Thyroid gland (tissue), 4 donors: Measurements from ENCODE around the gene CBY3.
"Not testable (repeated sequence)": the region's sequence is repeated elsewhere in the genome, so short reads cannot be mapped to it uniquely, and the experiment has no call there.

ENCODE experiments used
- POLR2A ChIP-seq, 2 donors: fragments of 450-650 bp; IDR thresholded peaks; one replicate each; pipeline ENCODE4 v1.6.1; 2017; ENCODE audit warnings: antibody characterized with exemption in 2 of 2, mild to moderate bottlenecking in 2 of 2, moderate library complexity in 1 of 2
- TF ChIP-seq, protein P1 (sequence below), 6 experiments: fragments of 200-600 bp in 3 of 6; fragments of 450-650 bp in 3 of 6; sonication (generic) in 3 of 6; IDR thresholded peaks; one replicate each; pipeline ENCODE4 v1.5.1; 2016 to 2019; ENCODE audit warnings: antibody characterized with exemption in 6 of 6, mild to moderate bottlenecking in 2 of 6, inconsistent platforms in 1 of 6, moderate library complexity in 1 of 6

DNA sequence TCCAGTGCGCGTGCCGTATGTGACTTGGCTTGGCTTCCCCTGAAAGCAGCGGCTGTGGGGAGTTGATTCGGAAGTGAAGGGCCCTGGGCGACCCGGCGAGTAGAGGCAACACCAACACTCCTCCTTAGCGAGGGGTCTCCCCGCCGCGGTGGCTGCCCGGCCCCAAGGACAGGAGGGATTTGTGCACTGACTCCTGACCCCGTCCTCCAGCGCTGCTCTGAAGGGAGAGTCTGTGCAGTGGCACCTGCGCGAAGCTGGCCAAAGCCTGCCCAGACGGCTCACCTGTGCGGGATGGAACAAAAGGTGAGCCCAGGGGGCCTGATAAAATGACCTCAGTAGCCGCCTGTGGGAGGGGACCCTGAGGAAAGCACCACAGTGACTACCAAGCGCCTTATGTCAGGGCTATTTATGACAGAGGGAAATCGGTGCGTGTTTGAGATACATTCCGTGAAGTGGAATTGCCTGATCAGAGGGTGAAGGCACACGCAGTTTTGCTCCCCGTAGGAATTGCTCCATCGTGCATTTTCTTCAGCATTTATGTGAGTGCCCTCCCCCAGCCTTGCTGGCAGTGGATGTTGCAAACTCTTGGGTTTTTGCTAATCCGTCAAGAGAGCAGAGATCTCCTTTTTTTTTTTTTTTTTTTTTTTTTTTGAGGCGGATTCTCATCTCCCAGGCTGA is 22.5 kb downstream of the CBY3 start:
- TF ChIP-seq, protein P1, sequence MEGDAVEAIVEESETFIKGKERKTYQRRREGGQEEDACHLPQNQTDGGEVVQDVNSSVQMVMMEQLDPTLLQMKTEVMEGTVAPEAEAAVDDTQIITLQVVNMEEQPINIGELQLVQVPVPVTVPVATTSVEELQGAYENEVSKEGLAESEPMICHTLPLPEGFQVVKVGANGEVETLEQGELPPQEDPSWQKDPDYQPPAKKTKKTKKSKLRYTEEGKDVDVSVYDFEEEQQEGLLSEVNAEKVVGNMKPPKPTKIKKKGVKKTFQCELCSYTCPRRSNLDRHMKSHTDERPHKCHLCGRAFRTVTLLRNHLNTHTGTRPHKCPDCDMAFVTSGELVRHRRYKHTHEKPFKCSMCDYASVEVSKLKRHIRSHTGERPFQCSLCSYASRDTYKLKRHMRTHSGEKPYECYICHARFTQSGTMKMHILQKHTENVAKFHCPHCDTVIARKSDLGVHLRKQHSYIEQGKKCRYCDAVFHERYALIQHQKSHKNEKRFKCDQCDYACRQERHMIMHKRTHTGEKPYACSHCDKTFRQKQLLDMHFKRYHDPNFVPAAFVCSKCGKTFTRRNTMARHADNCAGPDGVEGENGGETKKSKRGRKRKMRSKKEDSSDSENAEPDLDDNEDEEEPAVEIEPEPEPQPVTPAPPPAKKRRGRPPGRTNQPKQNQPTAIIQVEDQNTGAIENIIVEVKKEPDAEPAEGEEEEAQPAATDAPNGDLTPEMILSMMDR (IDR thresholded peaks at IDR 0.05) = not testable (repeated sequence)
- not testable (repeated sequence) for TF ChIP-seq POLR2A (IDR thresholded peaks at IDR 0.05)
